ENCODE results near the gene ACOT6. TPM values are rescaled to one million over a fixed set of nuclear protein-coding genes. Genes with fewer than 3 reads are reported as not detected.
A peak's percentile ranks its signal among the peaks of the same experiment; 100 is the strongest.

Gene ACOT6
- total RNA-seq, 1 donor from 2014 or later: not detected

DNA sequence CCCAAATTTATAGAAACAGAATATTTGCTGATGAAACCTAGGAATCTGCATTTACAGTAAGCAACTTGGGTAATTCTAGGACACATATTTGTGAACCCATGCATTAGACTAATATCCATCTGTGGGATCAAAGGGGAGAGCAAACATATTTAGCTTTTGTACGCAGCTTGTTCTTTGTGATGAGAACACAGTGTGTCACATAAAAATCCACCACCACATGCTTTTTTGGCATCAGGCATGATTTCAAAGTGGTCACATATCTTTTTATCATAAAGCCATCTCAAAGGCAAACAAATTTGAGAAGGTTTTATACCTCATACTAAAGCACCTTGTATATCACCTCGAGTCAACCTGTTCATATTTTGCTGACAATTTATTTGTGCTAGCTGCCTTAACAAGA lies 48.2 kb downstream of the ACOT6 start:
- intact Hi-C loops (cut with DNase I): no loop called here
- Histone ChIP-seq H3K4me1 (no peaks in the 10 kb centered on the region), H3K27me3 (no peaks in the 10 kb centered on the region), H3K27ac (no peak overlapping the region), H3K4me3 (no peak overlapping the region), H3K36me3 (peaks cover 0 to 3% of the 10 kb centered on the region in 2 donors), H3K9me3 (no peaks in the 10 kb centered on the region)
- TF ChIP-seq, protein P1, sequence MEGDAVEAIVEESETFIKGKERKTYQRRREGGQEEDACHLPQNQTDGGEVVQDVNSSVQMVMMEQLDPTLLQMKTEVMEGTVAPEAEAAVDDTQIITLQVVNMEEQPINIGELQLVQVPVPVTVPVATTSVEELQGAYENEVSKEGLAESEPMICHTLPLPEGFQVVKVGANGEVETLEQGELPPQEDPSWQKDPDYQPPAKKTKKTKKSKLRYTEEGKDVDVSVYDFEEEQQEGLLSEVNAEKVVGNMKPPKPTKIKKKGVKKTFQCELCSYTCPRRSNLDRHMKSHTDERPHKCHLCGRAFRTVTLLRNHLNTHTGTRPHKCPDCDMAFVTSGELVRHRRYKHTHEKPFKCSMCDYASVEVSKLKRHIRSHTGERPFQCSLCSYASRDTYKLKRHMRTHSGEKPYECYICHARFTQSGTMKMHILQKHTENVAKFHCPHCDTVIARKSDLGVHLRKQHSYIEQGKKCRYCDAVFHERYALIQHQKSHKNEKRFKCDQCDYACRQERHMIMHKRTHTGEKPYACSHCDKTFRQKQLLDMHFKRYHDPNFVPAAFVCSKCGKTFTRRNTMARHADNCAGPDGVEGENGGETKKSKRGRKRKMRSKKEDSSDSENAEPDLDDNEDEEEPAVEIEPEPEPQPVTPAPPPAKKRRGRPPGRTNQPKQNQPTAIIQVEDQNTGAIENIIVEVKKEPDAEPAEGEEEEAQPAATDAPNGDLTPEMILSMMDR (IDR thresholded peaks at IDR 0.05): no peak
- no peak for DNase-seq (ENCODE audit: low spot score in 2 of 2)

DNA sequence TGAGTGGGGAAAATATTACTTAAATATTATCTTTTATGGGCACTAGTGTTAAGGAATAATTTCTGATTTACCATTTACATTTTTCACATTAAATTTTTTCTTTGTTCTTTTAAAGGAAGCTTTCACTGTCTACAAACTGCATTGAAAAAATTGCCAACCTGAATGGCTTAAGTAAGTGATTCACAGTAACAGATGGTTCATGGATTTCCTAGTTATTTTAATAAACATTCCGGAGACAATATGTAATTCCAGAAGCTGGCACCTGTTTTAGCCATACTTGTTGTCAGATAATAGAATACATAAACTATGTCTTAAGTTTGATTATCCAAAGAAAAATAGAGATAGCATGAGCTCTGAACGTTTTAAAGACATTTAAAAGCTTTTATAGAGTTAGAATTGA lies 49.6 kb downstream of the ACOT6 start:
- intact Hi-C loops (cut with DNase I): no loop called here
- H3K27ac ChIP-seq: no peak overlapping the region
- peaks cover 2 to 3% of the 10 kb centered on the region in 2 donors for H3K36me3 ChIP-seq

DNA sequence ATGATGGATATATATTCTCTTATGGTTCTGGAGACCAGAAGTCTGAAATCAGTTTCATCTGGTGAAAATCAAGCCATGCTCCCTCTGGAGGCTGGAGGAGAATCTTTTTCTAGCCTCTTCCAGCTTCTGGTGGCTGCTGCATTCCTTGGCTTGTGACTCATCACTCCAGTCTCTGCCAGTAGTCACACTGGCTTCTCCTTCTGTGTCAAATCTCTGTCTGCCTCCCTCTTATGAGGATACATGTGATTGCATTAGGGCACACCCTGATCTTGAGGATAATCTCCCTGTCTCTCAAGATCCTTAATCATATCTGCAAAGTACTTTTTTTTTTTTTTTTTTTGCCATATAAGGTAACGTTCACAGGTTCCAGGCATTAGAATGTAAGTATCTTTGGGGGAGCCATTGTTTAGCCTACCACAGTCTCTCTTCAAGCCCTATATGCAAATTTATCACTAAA lies 50.2 kb downstream of the ACOT6 start:
- H3K9me3 ChIP-seq: no peaks in the 10 kb centered on the region
- H3K4me3 ChIP-seq: no peak overlapping the region
- no peaks in the 10 kb centered on the region for H3K4me1 ChIP-seq
- peak in 1 of 2 donors; percentile 70 for DNase-seq (ENCODE audit: low spot score in 2 of 2)
- TF ChIP-seq, protein P1 (IDR thresholded peaks at IDR 0.05): peak in 2 of 3 experiments; percentile 25 to 37
- peaks cover 2 to 3% of the 10 kb centered on the region in 2 donors for H3K36me3 ChIP-seq
- intact Hi-C loops (cut with DNase I): no loop called here
- no peak overlapping the region for H3K27ac ChIP-seq
- no peaks in the 10 kb centered on the region for H3K27me3 ChIP-seq

More for the DNA sequence above, 49.6 kb downstream of the ACOT6 start:
- H3K27me3 ChIP-seq: no peaks in the 10 kb centered on the region
- TF ChIP-seq, protein P1 (IDR thresholded peaks at IDR 0.05): no peak
- no peak for DNase-seq (ENCODE audit: low spot score in 2 of 2)
- no peak overlapping the region for H3K4me3 ChIP-seq
- no peaks in the 10 kb centered on the region for H3K9me3 ChIP-seq
- no peaks in the 10 kb centered on the region for H3K4me1 ChIP-seq

DNA sequence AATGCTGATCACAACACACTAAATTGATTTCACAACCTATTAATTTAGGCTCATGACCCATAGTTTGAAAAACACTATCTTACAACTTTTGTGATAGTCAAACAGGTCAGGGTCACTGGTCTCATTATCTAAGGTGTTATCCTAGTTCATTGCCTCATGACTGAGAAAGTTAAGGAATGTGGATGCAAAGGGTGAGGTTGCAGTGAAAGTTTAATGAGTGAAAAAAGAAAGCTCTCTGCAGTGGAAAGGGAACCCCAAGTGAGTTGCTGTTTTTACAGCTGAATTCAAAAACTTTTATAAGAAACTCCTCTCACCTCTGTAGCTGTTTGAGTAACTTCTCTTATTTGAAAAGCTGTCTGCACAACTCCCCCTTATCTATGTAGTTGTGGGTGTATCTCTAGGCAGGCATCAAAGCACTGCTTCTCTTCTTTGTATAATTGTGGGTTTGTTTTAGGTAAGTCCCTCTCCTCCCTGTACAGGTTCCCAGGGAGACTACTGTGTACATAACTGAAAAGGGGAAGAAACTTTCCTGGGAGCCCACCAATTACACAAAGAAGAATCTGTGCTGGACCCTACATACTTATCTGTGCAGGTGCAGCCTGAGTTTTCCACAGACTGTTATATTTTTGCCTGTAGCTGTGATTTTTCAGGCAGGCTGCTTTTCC lies 51.4 kb downstream of the ACOT6 start:
- peaks cover 2 to 3% of the 10 kb centered on the region in 2 donors for H3K36me3 ChIP-seq
- no peak overlapping the region for H3K27ac ChIP-seq
- no peaks in the 10 kb centered on the region for H3K27me3 ChIP-seq
- intact Hi-C loops (cut with DNase I): no loop called here
- H3K4me1 ChIP-seq: no peaks in the 10 kb centered on the region
- TF ChIP-seq, protein P1 (IDR thresholded peaks at IDR 0.05): no peak
- no peaks in the 10 kb centered on the region for H3K9me3 ChIP-seq
- H3K4me3 ChIP-seq: no peak overlapping the region
- no peak for DNase-seq (ENCODE audit: low spot score in 2 of 2)

DNA sequence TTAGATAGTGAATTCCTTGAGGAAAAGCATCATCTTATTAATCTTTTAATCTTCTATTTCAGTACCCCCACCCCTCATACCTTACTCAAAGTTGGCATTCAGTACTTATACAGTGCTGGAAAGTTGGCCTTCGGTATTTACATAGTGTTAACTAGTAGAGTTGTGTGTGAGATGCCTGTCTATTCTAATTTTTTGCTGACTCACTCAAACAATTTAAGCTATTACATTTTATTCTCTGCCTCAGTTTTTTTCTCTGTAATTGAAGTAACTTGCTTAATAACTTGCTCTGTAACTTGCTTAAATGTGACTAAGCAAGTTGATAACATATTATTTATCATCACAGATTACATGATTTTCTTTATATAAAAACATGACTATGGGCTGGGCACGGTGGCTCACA lies 52.8 kb downstream of the ACOT6 start:
- DNase-seq (ENCODE audit: low spot score in 2 of 2): no peak
- no peak overlapping the region for H3K4me3 ChIP-seq
- no peak overlapping the region for H3K27ac ChIP-seq
- TF ChIP-seq, protein P1 (IDR thresholded peaks at IDR 0.05): no peak
- intact Hi-C loops (cut with DNase I): no loop called here
- no peaks in the 10 kb centered on the region for H3K9me3 ChIP-seq
- peaks cover 3 to 5% of the 10 kb centered on the region in 2 donors for H3K36me3 ChIP-seq
- H3K27me3 ChIP-seq: no peaks in the 10 kb centered on the region
- no peaks in the 10 kb centered on the region for H3K4me1 ChIP-seq
